ENCODE data around the gene BEX3.

DNA sequence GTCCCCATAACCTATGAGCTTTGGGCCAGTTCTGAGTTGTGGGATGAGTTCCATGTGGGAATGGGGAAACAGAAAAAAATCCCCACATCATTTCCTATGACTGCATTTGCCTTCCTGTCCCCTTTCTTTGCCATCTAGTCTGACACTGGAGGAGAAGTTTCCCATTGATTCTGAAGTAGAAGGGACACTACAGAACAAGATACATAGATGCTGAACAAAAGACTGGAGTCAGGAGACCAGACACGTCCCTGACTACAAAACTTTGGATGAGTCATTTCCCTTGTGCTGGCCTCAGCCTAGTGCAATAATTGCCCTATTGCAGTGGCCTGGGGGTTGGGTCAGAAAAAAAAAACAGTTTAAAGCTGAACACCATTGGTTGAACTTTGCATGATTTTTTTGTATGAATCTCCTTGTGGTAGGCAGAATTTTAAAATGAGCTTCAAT is 22.1 kb downstream of the BEX3 start:
- TF ChIP-seq YY1 (IDR thresholded peaks at IDR 0.05; ENCODE audit: insufficient read depth, insufficient read length) = no peak
- TF ChIP-seq SUZ12 (IDR thresholded peaks at IDR 0.05; ENCODE audit: extremely low read depth, insufficient read depth, insufficient read length) = no peak
